Esophagus muscularis mucosa (tissue), 4 donors: Measurements from ENCODE around the gene TMEM209. TPM values are rescaled to one million over a fixed set of nuclear protein-coding genes. Genes with fewer than 3 reads are reported as not detected.
"Not testable (repeated sequence)": the region's sequence is repeated elsewhere in the genome, so short reads cannot be mapped to it uniquely, and the experiment has no call there.

Source experiments
- DNase-seq: peaks from one replicate; pipeline ENCODE4 v3.0.0-alpha.2; 2017; ENCODE audit errors: extremely low spot score
- H3K27ac ChIP-seq, 4 donors: fragments of 200-600 bp; sonication (generic); replicated peaks in 1 of 4; 1 replicate in 3 of 4; 2 replicates in 1 of 4; pipeline ENCODE4 v1.5.1; 2016 to 2019; ENCODE audit warnings: mild to moderate bottlenecking in 1 of 4
- H3K27me3 ChIP-seq, 4 donors: fragments of 200-600 bp; sonication (generic); one replicate each; pipeline versions ENCODE4 v1.5.1 to v1.6.0; 2016 to 2019
- H3K36me3 ChIP-seq, 4 donors: fragments of 200-600 bp; sonication (generic); one replicate each; pipeline ENCODE4 v1.5.1; 2016 to 2019
- H3K4me1 ChIP-seq, 4 donors: fragments of 200-600 bp; sonication (generic); one replicate each; pipeline ENCODE4 v1.5.1; 2016 to 2019
- H3K4me3 ChIP-seq, 4 donors: fragments of 200-600 bp; sonication (generic); 1 replicate in 2 of 4; 2 replicates in 2 of 4; pipeline ENCODE4 v1.5.1; 2016 to 2019; ENCODE audit warnings: mild to moderate bottlenecking in 4 of 4, moderate library complexity in 1 of 4
- H3K9me3 ChIP-seq, 4 donors: fragments of 200-600 bp; sonication (generic); 1 replicate in 3 of 4; 2 replicates in 1 of 4; pipeline ENCODE4 v1.5.1; 2016 to 2019
- EP300 ChIP-seq: sonication (generic); formaldehyde crosslinking; IDR thresholded peaks from one replicate; pipeline ENCODE4 v1.6.1; 2017; ENCODE audit warnings: antibody characterized with exemption
- POLR2A ChIP-seq: fragments of 450-650 bp; IDR thresholded peaks from one replicate; pipeline ENCODE4 v1.6.1; 2017; ENCODE audit warnings: antibody characterized with exemption, moderate library complexity, mild to moderate bottlenecking, low read depth
- POLR2AphosphoS5 ChIP-seq, 2 donors: sonication (generic); formaldehyde crosslinking; IDR thresholded peaks; one replicate each; pipeline ENCODE4 v1.6.1; 2017; ENCODE audit warnings: antibody characterized with exemption in 2 of 2
- whole genome bisulfite sequencing: methylation state at CpG from one replicate; pipeline ENCODE4 v1.1.5; 2018; 5-methylcytosine and 5-hydroxymethylcytosine counted together
- intact Hi-C: fragments of 100-400 bp; cut with DNase I; formaldehyde crosslinking; loops from one replicate; pipeline ENCODE4 v1.15.1; 2023
- total RNA-seq, 4 donors: library from RNA; depleted of rRNA; stranded (reverse); fragments of >200 nt; gene quantifications; one replicate each; pipeline versions ENCODE4 v1.1.0 to v1.2.1, GENCODE V29; 2016
- TF ChIP-seq, protein P1 (sequence below), 3 experiments: fragments of 200-600 bp in 2 of 3; fragments of 450-650 bp in 1 of 3; sonication (generic) in 2 of 3; IDR thresholded peaks; one replicate each; pipeline ENCODE4 v1.5.1; 2017 to 2019; ENCODE audit warnings: antibody characterized with exemption in 3 of 3, mild to moderate bottlenecking in 2 of 3, moderate library complexity in 1 of 3

TMEM209 gene
- total RNA-seq, 4 donors from 2014 or later = 6.8 to 8.7 (median 8.0) TPM

DNA sequence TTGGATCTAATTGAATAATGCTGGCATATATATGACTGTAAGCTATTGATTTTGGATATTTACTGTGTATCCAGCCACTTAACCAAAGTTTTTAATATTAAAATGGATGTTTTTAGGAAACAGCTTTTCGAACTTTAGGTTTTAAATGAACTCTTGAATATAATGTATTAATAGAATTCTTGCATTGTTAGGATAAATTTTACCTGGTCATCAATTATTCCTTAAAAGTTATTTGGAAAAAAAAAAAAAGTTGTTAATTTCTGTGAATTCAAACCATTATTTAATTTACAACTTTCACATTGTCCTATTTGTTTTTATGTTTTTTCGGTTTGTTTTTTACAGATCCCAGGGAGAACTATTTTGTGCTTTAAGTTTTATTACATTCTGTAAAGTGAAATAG, 9.8 kb downstream of the TMEM209 start:
- DNase-seq = no peak
- H3K9me3 ChIP-seq = no peaks in the 10 kb centered on the region
- 97% methylated on average over 2 of the region's 2 CpGs for WGBS
- intact Hi-C loops = no loop called here
- no peaks in the 10 kb centered on the region for H3K27me3 ChIP-seq
- H3K36me3 ChIP-seq = peaks cover 8 to 78% (median 33%) of the 10 kb centered on the region in 4 donors
- no peak overlapping the region for H3K4me3 ChIP-seq
- H3K4me1 ChIP-seq = no peaks in the 10 kb centered on the region
- H3K27ac ChIP-seq = no peak overlapping the region
- TF ChIP-seq POLR2AphosphoS5 (IDR thresholded peaks at IDR 0.05) = no peak
- TF ChIP-seq, protein P1, sequence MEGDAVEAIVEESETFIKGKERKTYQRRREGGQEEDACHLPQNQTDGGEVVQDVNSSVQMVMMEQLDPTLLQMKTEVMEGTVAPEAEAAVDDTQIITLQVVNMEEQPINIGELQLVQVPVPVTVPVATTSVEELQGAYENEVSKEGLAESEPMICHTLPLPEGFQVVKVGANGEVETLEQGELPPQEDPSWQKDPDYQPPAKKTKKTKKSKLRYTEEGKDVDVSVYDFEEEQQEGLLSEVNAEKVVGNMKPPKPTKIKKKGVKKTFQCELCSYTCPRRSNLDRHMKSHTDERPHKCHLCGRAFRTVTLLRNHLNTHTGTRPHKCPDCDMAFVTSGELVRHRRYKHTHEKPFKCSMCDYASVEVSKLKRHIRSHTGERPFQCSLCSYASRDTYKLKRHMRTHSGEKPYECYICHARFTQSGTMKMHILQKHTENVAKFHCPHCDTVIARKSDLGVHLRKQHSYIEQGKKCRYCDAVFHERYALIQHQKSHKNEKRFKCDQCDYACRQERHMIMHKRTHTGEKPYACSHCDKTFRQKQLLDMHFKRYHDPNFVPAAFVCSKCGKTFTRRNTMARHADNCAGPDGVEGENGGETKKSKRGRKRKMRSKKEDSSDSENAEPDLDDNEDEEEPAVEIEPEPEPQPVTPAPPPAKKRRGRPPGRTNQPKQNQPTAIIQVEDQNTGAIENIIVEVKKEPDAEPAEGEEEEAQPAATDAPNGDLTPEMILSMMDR (IDR thresholded peaks at IDR 0.05) = no peak
- TF ChIP-seq EP300 = no peak
- TF ChIP-seq POLR2A = no peak

- no peak overlapping the region for H3K4me3 ChIP-seq
- H3K4me1 ChIP-seq = no peaks in the 10 kb centered on the region
- H3K27ac ChIP-seq = no peak overlapping the region
- no peak for TF ChIP-seq EP300
- TF ChIP-seq, protein P1 (IDR thresholded peaks at IDR 0.05) = no peak
- no peak for TF ChIP-seq POLR2A
- TF ChIP-seq POLR2AphosphoS5 (IDR thresholded peaks at IDR 0.05) = no peak
- H3K27me3 ChIP-seq = no peaks in the 10 kb centered on the region
- intact Hi-C loops = no loop called here
- H3K9me3 ChIP-seq = no peaks in the 10 kb centered on the region
- H3K36me3 ChIP-seq = peaks cover 0 to 57% (median 32%) of the 10 kb centered on the region in 4 donors
- no peak for DNase-seq
- 97% methylated on average over 7 of the region's 7 CpGs for WGBS
Observed at GRCh38 chr7:130191791-130192190, 13.4 kb downstream of the TMEM209 start.

- no peak for DNase-seq
- peaks cover 5 to 63% (median 33%) of the 10 kb centered on the region in 4 donors for H3K36me3 ChIP-seq
- TF ChIP-seq POLR2A = no peak
- TF ChIP-seq, protein P1 (IDR thresholded peaks at IDR 0.05) = no peak
- no peak for TF ChIP-seq EP300
- TF ChIP-seq POLR2AphosphoS5 (IDR thresholded peaks at IDR 0.05) = no peak
- H3K4me1 ChIP-seq = no peaks in the 10 kb centered on the region
- 78% methylated on average over 5 of the region's 5 CpGs for WGBS
- H3K27me3 ChIP-seq = no peaks in the 10 kb centered on the region
- H3K27ac ChIP-seq = no peak overlapping the region
- no peaks in the 10 kb centered on the region for H3K9me3 ChIP-seq
- no peak overlapping the region for H3K4me3 ChIP-seq
- intact Hi-C loops = no loop called here
Observed at GRCh38 chr7:130189343-130189742, 15.9 kb downstream of the TMEM209 start.

DNA sequence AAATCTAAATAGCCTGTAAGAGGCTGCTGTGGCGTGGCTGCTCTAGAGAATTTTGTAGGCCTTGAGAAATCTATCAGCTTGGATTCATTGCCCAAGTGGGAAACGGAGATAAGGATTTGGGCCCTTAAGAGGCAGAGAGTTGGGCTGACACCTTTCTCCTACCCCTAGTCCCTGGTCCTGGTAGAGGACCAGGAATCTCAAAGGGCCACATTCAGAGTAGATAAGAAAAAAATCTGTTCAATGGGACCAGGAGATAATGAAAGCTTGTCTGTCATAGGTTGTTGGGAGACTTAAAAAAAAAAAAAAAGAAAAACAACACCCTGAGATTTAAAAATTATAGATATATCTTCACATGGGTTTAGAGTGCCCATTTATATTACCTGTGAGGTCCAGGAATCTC, 17.8 kb downstream of the TMEM209 start:
- H3K27me3 ChIP-seq = no peaks in the 10 kb centered on the region
- no peak overlapping the region for H3K27ac ChIP-seq
- H3K4me1 ChIP-seq = no peaks in the 10 kb centered on the region
- 98% methylated on average over 2 of the region's 2 CpGs for WGBS
- H3K36me3 ChIP-seq = peaks cover 12 to 62% (median 38%) of the 10 kb centered on the region in 4 donors
- no peak overlapping the region for H3K4me3 ChIP-seq
- intact Hi-C loops = no loop called here
- DNase-seq = no peak
- TF ChIP-seq, protein P1 (IDR thresholded peaks at IDR 0.05) = no peak
- no peak for TF ChIP-seq POLR2AphosphoS5 (IDR thresholded peaks at IDR 0.05)
- no peak for TF ChIP-seq EP300
- no peak for TF ChIP-seq POLR2A
- no peaks in the 10 kb centered on the region for H3K9me3 ChIP-seq

DNA sequence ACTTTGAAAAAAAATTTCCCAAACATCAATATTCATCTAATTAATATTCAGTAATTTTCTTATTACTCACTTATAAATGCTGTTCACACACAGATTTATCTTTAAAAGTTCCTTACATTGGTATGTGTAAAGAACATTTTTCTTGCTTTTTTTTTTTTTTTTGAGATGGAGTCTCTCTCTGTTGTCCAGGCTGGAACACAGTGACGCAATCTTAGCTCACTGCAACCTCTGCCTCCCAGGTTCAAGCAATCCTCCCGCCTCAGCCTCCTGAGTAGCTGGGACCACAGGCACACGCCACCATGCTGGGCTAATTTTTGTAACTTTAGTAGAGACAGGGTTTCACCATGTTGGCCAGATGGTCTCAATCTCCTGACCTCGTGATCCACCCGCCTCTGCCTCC, 20.9 kb downstream of the TMEM209 start:
- intact Hi-C loops, H3K27me3 ChIP-seq, H3K4me1 ChIP-seq, H3K27ac ChIP-seq, H3K9me3 ChIP-seq, DNase-seq, H3K4me3 ChIP-seq: not testable (repeated sequence)
- H3K36me3 ChIP-seq = peaks cover 17 to 61% (median 50%) of the 10 kb centered on the region in 4 donors
- WGBS = 89% methylated on average over 5 of the region's 5 CpGs
